HG03045 (cell line): Measurements from ENCODE around the gene KRTAP1-5.
"Not testable (repeated sequence)": the region's sequence is repeated elsewhere in the genome, so short reads cannot be mapped to it uniquely, and the experiment has no call there.

ENCODE experiments used
- ATAC-seq: cut with Tn5 transposase; IDR thresholded peaks from one replicate; pipeline ENCODE4 v1.9.1; 2021; ENCODE audit warnings: mild to moderate bottlenecking, moderate library complexity; ENCODE audit not compliant: unreplicated experiment

Gene KRTAP1-5, protein sequence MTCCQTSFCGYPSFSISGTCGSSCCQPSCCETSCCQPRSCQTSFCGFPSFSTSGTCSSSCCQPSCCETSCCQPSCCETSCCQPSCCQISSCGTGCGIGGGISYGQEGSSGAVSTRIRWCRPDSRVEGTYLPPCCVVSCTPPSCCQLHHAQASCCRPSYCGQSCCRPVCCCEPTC

DNA sequence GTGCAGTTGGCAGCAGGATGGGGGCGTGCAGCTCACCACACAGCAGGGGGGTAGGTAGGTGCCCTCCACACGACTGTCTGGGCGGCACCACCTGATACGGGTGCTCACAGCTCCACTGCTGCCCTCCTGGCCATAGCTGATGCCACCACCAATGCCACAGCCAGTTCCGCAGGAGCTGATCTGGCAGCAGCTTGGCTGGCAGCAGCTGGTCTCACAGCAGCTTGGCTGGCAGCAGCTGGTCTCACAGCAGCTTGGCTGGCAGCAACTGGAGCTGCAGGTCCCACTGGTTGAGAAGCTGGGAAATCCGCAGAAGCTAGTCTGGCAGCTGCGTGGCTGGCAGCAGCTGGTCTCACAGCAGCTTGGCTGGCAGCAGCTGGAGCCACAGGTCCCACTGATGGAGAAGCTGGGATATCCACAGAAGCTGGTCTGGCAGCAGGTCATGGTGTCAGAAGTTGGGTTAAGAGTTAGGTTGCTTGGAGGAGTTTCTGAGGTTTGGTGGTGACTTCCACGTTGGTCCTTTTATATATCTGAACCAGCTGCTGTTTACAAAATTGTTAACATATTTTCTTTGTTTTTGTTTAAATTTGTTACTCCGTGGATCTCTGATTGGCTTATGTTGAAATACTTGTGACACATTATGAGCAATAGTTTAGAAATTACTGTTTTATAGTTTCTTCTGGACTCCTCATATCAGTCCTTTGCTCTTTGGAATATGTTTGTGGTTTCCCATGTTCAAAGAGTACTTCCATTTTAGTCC is at the start of gene KRTAP1-5:
KRTAP1-5 (minus strand) TSS at position 494 of the 757 bp plus-strand sequence; CDS start at position 441, 53 bp downstream.
- no peak for ATAC-seq

DNA sequence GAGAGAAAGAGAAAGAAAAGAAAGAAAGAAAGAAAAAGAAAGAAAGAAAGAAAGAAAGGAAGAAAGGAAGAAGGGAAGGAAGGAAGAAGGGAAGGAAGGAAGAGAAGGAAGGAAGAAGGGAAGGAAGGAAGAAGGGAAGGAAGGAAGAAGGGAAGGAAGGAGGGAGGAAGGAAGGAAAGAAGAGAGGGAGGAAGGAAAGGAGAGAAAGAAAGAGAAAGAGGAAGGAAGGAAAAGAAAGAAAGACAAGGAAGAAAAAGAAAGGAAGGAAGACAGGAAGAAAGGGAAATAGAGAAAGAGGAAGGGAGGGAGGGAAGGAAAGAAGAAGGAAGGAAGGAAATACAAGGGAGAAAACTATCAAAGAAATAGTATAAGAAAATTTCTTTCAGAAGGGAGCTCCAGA is 49.8 kb upstream of the KRTAP1-5 start:
- no peak for ATAC-seq

DNA sequence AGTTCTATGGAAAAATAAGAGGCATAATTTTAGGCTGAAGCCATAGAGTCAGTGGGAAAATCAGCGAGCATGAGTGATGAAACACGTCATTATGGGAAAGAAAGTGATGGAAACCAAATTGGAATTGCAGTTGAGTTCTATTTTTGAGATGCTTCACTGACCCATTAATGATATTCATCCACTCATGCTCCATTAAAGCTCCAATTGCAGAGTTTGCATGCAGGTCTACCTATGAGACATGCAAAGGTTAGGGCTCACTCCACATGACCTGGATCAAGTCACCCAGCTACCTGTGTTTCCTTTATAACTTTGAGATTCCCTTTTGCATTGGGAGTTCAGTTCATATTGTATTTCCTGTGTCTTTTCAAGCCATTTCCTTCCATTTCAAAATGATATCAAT is 46.7 kb upstream of the KRTAP1-5 start:
- no peak for ATAC-seq

DNA sequence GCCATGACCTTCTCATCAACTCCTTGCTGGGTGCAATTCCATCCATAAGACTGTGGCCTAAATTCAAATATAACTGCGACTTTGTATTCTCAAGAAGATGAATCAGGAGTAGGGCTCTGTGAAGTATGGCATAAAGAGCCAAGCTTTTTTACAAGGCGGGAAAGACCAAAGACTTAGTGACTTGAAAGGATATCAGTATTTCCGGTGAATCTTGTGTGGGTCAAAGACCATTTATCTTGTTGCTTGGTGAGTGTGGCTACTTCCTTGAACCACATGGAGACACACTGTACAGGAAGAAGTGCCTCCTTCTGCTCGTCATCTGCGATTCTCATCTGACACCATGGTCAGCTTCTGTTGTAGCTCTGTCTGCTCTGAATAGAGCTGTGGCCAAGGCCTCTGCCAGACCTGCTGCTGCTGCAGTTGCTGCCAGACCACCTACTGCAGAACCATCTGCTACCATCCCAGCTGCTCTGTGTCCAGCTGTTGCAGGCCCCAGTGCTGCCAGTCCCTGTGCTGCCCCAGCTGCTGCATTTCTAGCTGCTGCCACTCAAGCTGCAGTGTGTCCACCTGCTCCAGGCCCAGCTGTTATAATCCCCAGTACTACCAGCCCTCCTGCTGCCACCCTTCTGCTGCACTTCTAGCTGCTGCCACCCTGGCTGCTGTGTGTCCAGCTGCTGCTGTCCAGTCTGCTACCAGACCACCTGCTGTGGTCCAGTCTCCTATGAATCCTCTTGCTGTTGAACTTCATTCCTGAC is 44.8 kb upstream of the KRTAP1-5 start:
- ATAC-seq: no peak

DNA sequence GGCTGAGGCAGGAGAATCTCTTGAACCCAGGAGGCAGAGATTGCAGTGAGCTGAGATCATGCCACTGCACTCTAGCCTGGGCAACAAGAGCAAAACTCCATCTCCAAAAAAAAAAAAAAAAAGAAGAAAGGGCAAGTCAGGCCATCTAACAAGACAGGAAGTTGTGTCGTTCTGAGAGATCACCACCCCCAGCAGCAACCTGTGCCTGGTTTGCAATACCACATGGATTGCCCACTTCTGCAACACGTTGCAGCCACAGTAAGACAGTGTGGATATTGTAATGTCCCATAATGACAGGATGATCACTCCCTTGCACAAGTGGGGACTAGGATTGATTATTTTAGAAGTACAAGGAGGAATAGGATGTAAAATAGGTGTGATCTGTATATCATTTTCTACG is 42.0 kb upstream of the KRTAP1-5 start:
- no peak for ATAC-seq

DNA sequence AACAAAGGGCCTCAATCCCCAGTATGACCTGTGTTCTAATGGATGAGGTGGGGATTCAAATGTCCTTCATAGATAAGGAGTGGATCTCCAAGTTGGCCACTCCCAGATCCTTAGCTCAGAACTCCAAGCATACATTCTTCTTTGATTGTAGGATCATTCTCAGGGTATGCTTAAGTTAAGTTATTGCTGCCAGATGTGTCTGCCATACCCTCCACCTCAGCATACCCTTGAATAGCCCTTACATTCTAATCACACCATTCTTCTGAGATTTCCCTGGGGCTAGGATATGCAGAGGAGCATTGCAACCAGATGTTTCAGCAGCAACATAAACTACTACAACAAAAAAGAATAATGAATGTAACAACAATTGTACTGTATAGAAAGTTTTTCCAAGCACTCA is 40.3 kb upstream of the KRTAP1-5 start:
- ATAC-seq: no peak

DNA sequence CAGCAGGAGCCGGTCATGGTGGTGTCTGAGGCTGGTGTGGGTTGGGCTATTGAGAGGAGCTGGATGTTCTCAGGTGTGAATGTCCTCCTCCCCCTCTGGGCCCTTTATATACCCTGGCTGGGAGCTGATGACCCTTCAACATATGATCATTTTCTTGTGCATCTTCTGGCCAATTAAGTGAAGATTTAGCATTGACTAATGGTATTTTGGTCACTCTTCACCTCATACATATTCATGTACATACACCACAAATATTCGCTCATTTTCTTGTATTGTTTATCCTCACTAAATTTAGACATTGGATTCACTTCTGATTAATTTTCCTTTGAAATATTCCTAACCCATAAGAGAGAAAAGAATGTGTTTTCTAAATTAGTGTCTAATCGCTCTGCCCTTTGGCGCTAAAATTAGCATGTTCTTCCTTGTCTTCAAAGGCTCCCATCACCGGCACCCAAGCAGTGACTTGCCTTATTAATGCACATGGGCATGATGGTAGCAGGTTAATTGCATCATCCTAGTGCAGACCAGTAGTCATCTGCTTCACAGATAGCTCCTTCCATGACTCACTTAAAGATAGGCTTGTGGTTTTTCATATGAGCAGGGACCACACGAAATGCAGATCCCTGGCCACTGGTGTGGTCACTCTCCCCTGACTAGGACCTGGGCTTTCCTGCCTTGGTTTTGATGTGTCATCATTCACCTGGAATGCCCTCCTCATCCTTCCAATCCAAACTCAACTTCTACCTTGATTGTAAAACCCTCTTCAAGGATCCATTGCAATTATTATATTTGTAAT is 39.0 kb upstream of the KRTAP1-5 start, which contains the start of gene KRTAP2-4:
KRTAP2-4 (minus strand) TSS at position 51 of the 796 bp plus-strand sequence; CDS start at position 17, 34 bp downstream.
- ATAC-seq: no peak

DNA sequence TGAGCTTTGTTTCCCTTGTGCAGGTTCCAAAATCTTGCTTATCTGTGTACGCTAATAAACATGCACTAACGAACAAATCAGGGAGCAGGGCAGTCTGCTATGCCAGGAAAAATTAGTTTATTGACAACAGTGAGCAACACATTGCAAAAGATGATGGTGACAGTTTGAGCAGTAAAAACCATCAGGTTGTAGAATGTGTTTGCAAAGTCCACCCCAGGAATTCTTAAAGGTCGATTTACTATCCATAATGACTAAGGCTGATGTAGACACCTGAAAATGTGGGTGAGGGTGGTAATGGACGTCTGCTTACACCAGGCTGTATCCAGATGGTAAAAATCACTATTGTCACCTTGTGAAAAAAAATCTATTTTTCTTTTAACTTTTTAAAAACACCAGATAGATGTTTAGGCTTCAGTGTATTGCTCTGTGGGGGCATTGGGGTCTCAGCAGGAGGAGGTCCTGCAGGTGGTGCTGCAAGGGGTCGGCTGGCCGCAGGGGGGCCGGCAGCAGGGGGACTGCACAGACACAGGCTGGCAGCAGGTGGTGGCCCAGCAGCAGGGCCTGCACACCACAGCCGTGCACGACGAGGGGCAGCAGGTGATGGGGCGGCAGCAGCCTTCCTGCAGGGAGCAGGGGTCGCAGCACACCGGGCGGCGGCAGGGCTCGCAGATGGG is 38.1 kb upstream of the KRTAP1-5 start:
- not testable (repeated sequence) for ATAC-seq

DNA sequence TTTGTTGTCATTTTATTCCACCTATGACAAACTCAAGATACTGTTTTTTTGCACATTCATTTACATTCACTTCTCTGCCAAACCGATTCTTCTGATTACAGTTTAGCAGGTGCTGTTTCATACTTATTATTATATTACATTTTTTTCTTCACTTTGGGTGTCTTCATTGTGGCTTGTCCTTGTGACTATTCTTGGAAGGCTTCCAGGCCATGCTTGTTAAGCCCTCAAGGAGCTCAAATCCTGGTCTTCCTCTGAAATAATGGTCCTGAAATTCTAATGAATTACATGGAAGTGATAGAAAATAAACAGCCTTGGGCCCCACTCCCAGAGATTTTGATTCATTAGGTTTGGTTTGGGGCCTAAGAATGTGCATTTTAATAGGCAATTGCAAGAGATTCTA is 37.3 kb upstream of the KRTAP1-5 start:
- ATAC-seq: no peak

DNA sequence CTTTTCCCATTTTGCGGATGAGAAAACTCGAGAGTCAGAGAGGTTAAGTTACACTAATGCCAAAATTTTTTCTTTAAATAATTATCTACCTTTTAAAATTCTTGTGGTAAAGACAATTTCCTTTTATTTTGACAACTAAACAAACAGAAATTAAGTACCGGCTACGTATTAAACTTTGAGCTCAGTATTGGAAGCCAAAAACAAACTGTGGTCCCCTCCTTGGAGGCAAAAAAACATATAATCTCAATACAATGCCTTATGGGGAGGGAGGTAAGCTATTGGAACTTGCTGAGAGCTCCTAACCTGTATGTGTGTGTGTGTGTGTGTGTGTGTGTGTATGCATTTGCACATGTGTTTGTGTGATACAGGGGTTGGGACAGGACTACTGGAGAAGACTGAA is 36.4 kb upstream of the KRTAP1-5 start:
- ATAC-seq: no peak

DNA sequence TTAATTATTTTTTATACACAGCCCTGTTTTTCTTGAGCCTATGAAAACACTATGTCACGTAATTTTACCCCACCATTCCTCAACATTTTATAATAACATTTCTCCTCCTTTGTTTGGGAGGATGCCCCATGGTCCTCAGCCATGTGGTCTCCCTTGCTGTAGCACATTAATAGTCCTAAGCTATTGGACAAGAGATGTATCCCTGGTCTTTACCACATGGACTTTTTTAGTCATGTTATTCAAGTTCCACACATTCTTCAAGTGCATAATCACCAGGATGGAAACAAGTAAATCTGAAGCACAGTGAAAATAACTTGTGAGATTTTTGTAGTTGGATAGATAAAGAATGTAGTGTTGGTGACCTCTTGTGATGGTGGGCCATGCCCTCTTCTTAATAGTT is 35.0 kb upstream of the KRTAP1-5 start:
- ATAC-seq: no peak

DNA sequence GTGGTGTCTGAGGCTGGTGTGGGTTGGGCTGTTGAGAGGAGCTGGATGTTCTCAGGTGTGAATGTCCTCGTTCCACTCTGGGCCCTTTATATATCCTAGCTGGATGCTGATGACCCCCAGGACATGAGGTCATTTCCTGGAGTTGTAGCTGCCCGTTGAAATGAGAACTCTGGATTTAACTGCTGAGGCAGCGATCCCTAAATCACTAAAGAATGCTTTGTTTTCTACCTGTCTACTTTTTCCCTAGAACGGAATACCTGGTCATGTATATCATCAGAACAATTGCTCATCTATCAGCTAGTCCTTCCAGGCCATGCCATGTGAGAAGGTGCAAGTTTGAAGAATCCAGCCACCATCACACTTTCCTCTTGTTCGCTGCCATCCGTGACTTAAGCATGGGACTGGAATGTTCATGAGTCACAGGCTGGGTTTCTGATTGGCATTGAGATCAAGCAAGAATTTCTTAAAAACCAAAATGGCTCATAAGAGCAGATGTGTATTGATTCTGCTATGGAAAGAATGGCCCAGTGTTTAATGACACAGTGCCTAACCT is 33.1 kb upstream of the KRTAP1-5 start, which contains the start of gene KRTAP2-3:
KRTAP2-3 (minus strand) TSS at position 63 of the 553 bp plus-strand sequence. CDS start 64 bp downstream, outside the sequence.
- no peak for ATAC-seq

DNA sequence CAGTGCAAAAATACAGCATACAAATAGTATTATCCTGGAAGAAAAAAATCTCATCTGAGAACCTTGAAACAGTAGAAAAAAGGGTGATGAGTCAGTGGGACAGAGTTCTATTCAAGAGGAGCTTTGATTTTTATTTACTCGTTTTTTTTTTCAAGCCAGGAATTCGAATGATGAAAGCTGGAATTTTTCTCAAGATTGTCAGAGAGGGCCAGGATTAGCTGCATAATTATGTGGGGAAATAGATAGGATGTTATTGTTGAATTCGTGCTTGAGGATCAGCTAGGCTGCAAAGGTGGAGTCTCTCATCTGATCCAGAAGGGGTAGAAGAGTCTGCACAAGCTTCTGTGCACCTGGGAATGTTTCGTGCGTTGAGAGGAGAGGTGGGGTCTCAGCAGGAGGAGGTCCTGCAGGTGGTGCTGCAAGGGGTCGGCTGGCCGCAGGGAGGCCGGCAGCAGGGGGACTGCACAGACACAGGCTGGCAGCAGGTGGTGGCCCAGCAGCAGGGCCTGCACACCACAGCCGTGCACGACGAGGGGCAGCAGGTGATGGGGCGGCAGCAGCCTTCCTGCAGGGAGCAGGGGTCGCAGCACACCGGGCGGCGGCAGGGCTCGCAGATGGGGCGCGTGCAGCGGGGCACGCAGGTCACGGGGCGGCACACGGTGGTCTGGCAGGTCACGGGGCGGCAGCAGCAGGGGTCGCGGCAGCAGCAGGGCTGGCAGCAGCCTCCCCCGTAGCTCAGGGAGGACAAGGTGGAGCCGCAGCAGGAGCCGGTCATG is 32.5 kb upstream of the KRTAP1-5 start:
- not testable (repeated sequence) for ATAC-seq

DNA sequence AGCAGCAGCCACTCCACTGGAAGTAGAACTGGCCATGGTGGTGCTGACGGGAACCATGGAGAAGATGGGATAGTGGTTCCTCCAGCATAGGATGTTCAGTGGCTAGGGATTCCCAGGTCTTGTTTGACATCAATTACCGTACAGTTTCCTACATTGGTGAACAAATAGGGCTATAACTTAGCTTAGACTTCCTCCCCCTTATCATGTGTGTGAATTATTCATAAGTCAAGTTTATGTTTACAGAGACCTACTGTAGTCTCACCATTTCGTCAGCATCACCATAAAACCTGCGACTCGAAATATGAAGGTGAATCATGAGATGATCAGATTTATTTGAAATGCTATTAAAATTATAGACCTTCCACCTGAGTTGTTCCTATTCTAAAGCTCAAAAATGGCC is 31.7 kb upstream of the KRTAP1-5 start:
- no peak for ATAC-seq

DNA sequence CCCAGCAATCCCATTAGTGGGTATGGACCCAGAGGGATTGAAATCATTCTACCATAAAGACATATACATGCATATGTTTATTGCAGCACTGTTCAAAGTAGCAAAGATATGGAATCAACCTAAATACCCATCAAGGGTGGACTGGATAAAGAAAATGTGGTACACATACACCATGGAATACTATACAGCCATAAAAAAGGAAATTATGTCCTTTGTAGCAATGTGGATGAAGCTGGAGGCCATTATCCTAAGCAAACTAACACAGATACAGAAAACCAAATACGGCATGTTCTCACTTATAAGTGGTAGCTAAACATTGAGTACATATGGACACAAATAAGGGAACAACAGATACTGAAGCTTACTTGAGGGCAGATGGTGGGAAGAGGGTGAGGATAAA is 30.5 kb upstream of the KRTAP1-5 start:
- no peak for ATAC-seq

DNA sequence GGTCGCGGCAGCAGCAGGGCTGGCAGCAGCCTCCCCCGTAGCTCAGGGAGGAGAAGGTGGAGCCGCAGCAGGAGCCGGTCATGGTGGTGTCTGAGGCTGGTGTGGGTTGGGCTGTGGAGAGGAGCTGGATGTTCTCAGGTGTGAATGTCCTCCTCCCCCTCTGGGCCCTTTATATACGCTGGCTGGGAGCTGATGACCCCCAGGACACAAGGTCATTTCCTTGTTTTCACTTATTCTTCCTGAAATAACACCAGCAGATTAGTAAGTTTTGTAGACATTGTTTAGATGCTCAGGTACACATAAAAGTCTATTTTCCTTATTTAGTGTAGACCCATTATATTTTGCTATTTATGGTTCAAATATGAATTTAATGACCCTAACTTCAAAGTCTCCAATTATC is 28.1 kb upstream of the KRTAP1-5 start, which contains the start of gene KRTAP2-2:
KRTAP2-2 (minus strand) TSS at position 101 of the 400 bp plus-strand sequence; CDS start at position 82, 19 bp downstream.
- not testable (repeated sequence) for ATAC-seq

DNA sequence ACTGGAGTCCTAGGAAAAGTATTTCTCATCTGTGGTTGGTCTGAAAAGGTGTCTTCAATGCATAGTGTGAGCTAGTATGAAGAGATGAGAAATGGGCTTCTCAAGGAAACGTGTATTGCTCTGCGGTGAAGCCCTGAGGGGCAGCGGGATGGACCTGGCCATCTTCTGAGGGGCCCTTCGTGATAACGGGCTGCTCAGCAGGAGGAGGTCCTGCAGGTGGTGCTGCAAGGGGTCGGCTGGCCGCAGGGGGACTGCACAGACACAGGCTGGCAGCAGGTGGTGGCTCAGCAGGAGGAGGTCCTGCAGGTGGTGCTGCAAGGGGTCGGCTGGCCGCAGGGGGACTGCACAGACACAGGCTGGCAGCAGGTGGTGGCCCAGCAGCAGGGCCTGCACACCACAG is 27.5 kb upstream of the KRTAP1-5 start:
- not testable (repeated sequence) for ATAC-seq

DNA sequence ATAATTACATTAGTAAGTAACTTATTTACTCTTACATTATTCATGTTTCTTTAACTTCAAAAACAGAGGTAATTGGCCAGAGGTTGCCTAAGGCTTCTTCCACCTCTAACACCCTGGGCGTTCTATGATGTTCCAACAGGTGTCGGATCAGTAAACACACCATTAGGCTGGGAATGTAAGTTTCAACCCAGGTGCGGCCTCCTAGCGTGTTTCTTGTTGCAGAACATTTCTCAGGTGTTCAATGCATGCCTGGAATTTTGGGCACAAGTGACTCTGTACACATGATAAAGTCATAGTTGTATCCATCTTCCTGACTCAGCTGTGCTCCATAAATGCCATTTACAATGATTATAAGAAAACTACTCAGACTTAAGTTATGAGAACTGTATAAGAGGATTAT is 27.0 kb upstream of the KRTAP1-5 start:
- no peak for ATAC-seq

DNA sequence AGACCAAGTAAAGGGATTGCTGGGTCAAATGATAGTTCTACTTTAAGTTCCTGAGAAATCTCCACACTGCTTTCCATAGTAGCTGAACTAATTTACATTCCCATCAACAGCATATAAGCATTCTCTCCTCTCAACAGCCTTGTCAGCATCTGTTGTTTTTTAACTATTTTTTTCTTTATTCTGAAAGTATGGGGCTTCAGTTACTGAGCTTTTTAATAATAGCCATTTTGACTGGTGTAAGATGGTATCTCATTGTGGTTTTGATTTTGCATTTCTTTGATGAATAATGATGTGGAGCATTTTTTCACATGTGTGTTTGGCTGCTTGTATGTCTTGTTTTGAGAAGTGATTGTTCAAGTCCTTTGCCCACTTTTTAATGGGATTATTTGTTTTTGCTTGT is 25.6 kb upstream of the KRTAP1-5 start:
- no peak for ATAC-seq
